SU-DHL-6 (cell line): ENCODE data around the gene MYH3.

Experiments used
- CTCF ChIP-seq: fragments of 200-600 bp; sonication (generic); IDR thresholded peaks from one replicate; pipeline ENCODE4 v1.5.1; 2017; ENCODE audit warnings: antibody characterized with exemption, mild to moderate bottlenecking, low read length, moderate library complexity; ENCODE audit not compliant: insufficient read depth, poor library complexity, severe bottlenecking
- EZH2phosphoT487 ChIP-seq: fragments of 200-600 bp; sonication (generic), shearing (Covaris generic); conservative IDR thresholded peaks from 2 replicates; pipeline ENCODE4 v1.6.1; 2018; ENCODE audit warnings: mild to moderate bottlenecking, antibody characterized with exemption, low read length, moderate library complexity, mixed read lengths

GRCh38 chr17:10683853-10684252, 26.7 kb upstream of the MYH3 start:
- TF ChIP-seq CTCF (peak; percentile 28), EZH2phosphoT487 (no peak)
